ENCODE results near the gene SLC4A7. TPM values are rescaled to one million over a fixed set of nuclear protein-coding genes. Genes with fewer than 3 reads are reported as not detected.

The SLC4A7 gene
- polyA plus RNA-seq, 1 of the 3 experiments (the other 2 are of a cell fraction): 3.9 TPM

- H3K27ac ChIP-seq (ENCODE audit: low read depth in 2 of 2, low read length in 1 of 2): peak overlapping the region; percentile 83 to 84
- H3K4me2 ChIP-seq: peak overlapping the region; percentile 92
- TF ChIP-seq NRF1 (IDR thresholded peaks at IDR 0.05; ENCODE audit: low read depth, low read length) (no peak), ELF1 (IDR thresholded peaks at IDR 0.05) (peak; percentile 70), JUND (IDR thresholded peaks at IDR 0.05) (no peak), CHD2 (IDR thresholded peaks at IDR 0.05; ENCODE audit: low read length, partially characterized antibody) (no peak), EZH2phosphoT487 (IDR thresholded peaks at IDR 0.05; ENCODE audit: borderline replicate concordance, low read depth) (no peak), MAX (IDR thresholded peaks at IDR 0.05; ENCODE audit: low read depth) (peak; percentile 71), MEF2A (IDR thresholded peaks at IDR 0.05; ENCODE audit: borderline replicate concordance, low read depth) (no peak), IRF3 (IDR thresholded peaks at IDR 0.05; ENCODE audit: low read depth, low read length) (no peak), MXI1 (IDR thresholded peaks at IDR 0.05; ENCODE audit: low read depth, low read length) (peak; percentile 95), TCF12 (IDR thresholded peaks at IDR 0.05) (no peak)
- peaks cover 0 to 3% of the 10 kb centered on the region in 2 experiments; a peak in 3 of 4 replicates for H3K4me1 ChIP-seq (ENCODE audit: control insufficient read depth in 1 of 2, insufficient read depth in 2 of 2, low read depth in 1 of 2, low read length in 1 of 2)
- H2AFZ ChIP-seq (ENCODE audit: low read depth): peak overlapping the region; percentile 58; the same call in 1 of the 2 replicates
- 2% methylated on average over 32 of the region's 75 CpGs for WGBS (ENCODE audit: low lambda C conversion rate)
- H3F3A ChIP-seq (replicated peaks; ENCODE audit: insufficient read depth): peaks cover 6% of the 10 kb centered on the region
- ChIA-PET CTCF (interaction anchor here (2.0 kb wide), 1 partner anchor 16 kb away, joined by 6 read pairs; no protein-coding TSS in a partner anchor), POLR2A (interaction anchor here (1.0 kb wide), 1 partner anchor 114 kb away, joined by 4 read pairs; the partner anchor contains the start of gene NEK10)
- H3K27me3 ChIP-seq (ENCODE audit: insufficient read depth): no peaks in the 10 kb centered on the region
- peaks cover 52% of the 10 kb centered on the region for H3K79me2 ChIP-seq (ENCODE audit: insufficient read depth)
- H3K9me3 ChIP-seq: no peaks in the 10 kb centered on the region
- peak overlapping the region; percentile 89 for H3K9ac ChIP-seq
- peak overlapping the region; percentile 79 to 80 for H3K4me3 ChIP-seq (ENCODE audit: low read depth in 2 of 2, low read length in 1 of 2)
- H3K9me2 ChIP-seq: no peaks in the 10 kb centered on the region
- peaks cover 32% of the 10 kb centered on the region for H4K20me1 ChIP-seq (ENCODE audit: insufficient read depth)
- peak; percentile 71 for DNase-seq
- no peaks in the 10 kb centered on the region for H3K36me3 ChIP-seq (replicated peaks in 1 of 2; ENCODE audit: control insufficient read depth in 1 of 2, insufficient read depth in 2 of 2, low read length in 1 of 2)
Observed at GRCh38 chr3:27483117-27484014, 818 bp downstream of the SLC4A7 start.

GRCh38 chr3:27479806-27480543 lies 4.2 kb downstream of the SLC4A7 start:
- peaks cover 59% of the 10 kb centered on the region for H4K20me1 ChIP-seq (ENCODE audit: insufficient read depth)
- no peak overlapping the region for H2AFZ ChIP-seq (ENCODE audit: low read depth)
- no peak overlapping the region for H3K4me3 ChIP-seq (ENCODE audit: low read depth in 2 of 2, low read length in 1 of 2)
- peaks cover 18% of the 10 kb centered on the region for H3F3A ChIP-seq (replicated peaks; ENCODE audit: insufficient read depth)
- TF ChIP-seq ZBTB33 (IDR thresholded peaks at IDR 0.05; ENCODE audit: borderline replicate concordance, low read depth) (no peak), NRF1 (IDR thresholded peaks at IDR 0.05; ENCODE audit: low read depth, low read length) (no peak), RCOR1 (IDR thresholded peaks at IDR 0.05; ENCODE audit: low read length) (no peak), CTCF (IDR thresholded peaks at IDR 0.05) (no peak), ELF1 (IDR thresholded peaks at IDR 0.05) (no peak), USF1 (IDR thresholded peaks at IDR 0.05; ENCODE audit: borderline replicate concordance, low read depth) (no peak), MXI1 (IDR thresholded peaks at IDR 0.05; ENCODE audit: low read depth, low read length) (no peak)
- ChIA-PET CTCF (no interaction called here), POLR2A (no interaction called here)
- H3K4me2 ChIP-seq: 0 out of 2 replicates have a peak overlapping the region, but pooled peaks have one; percentile 92
- peaks cover 0 to 3% of the 10 kb centered on the region in 2 experiments for H3K36me3 ChIP-seq (replicated peaks in 1 of 2; ENCODE audit: control insufficient read depth in 1 of 2, insufficient read depth in 2 of 2, low read length in 1 of 2)
- H3K79me2 ChIP-seq (ENCODE audit: insufficient read depth): peaks cover 86% of the 10 kb centered on the region
- H3K27me3 ChIP-seq (ENCODE audit: insufficient read depth): no peaks in the 10 kb centered on the region
- H3K4me1 ChIP-seq (ENCODE audit: control insufficient read depth in 1 of 2, insufficient read depth in 2 of 2, low read depth in 1 of 2, low read length in 1 of 2): peaks cover 3 to 6% of the 10 kb centered on the region in 2 experiments; a peak in 3 of 4 replicates
- no peak overlapping the region for H3K9ac ChIP-seq
- no peaks in the 10 kb centered on the region for H3K9me3 ChIP-seq
- WGBS (ENCODE audit: low lambda C conversion rate): 100% methylated on average over 2 of the region's 2 CpGs
- no peak overlapping the region for H3K27ac ChIP-seq (ENCODE audit: low read depth in 2 of 2, low read length in 1 of 2)
- no peaks in the 10 kb centered on the region for H3K9me2 ChIP-seq
- no peak for DNase-seq

Measured in SK-N-SH (cell line).